Measurements from ENCODE around the gene AP3D1. TPM values are rescaled to one million over a fixed set of nuclear protein-coding genes. Genes with fewer than 3 reads are reported as not detected.
A peak's percentile ranks its signal among the peaks of the same experiment; 100 is the strongest.
"Not testable (repeated sequence)": the region's sequence is repeated elsewhere in the genome, so short reads cannot be mapped to it uniquely, and the experiment has no call there.

Gene AP3D1
- total RNA-seq, 2 donors from 2014 or later, result 126 to 191 TPM

DNA sequence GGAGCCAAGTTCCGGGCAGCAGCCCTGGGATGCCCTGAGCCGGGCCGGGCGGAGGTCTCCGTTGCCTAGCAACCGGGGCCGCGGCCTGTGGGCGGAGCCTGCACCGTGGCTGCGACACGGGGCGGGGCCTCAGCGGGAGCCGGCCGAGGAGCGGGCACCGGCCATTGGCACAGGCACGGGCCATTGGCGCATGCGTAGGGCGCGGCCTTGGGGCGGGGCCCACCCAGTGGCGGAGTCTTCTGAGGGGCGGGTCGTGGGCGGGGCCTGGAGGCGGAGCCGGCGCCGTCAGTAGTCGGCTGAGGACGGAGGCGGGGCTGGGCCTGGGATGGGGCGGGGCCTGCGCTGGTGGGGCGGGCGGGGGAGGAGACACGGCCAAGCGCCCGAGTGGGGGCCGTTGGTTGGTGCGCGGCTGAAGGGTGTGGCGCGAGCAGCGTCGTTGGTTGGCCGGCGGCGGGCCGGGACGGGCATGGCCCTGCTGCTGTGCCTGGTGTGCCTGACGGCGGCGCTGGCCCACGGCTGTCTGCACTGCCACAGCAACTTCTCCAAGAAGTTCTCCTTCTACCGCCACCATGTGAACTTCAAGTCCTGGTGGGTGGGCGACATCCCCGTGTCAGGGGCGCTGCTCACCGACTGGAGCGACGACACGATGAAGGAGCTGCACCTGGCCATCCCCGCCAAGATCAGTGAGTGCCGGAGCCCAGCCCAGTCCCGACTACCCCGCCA, 54.7 kb downstream of the AP3D1 start, which contains the start of gene IZUMO4:
IZUMO4 (plus strand) TSS at position 436 of the 723 bp plus-strand sequence; CDS start at position 467, 31 bp downstream.
- Mint-ChIP-seq H3K27ac (peak within 1 kb of the TSS; percentile 84 to 95), H3K36me3 (peaks cover 5% of the 10 kb centered on the region), H3K27me3 (no peaks in the 10 kb centered on the region), H3K4me1 (ENCODE audit: low read depth in 2 of 2) (peaks cover 23 to 24% of the 10 kb centered on the region in 2 donors), H3K4me3 (peak within 1 kb of the TSS; percentile 99), H3K9me3 (no peaks in the 10 kb centered on the region)
- peak; percentile 91 to 93 for ATAC-seq
- peak; percentile 100 for DNase-seq (ENCODE audit: low spot score)

DNA sequence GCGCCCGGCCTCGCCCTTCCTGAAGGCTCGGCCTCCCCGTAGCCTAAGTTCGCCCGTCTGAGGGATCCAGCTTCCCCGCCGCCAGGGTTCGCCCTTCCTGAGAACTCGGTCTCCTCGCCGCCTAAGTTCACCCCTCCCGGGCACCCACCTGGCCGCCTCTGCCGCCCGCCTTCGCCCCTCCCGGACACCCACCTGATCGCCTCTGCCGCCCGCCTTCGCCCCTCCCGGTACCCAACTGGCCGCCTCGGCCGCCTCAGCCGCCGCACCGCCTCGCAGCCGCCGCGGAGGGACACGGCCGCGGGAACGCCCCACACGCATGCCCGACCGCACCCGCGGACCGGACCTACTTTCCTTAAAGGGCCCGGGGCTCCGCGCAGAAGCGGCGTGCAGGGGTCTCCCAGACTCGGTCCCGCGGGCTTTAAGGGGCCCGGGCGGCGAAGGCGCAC, 55.3 kb downstream of the AP3D1 start, which contains the start of gene MOB3A:
MOB3A (minus strand) TSS at position 293 of the 446 bp plus-strand sequence. CDS start 17,766 bp downstream, outside the sequence.
- Mint-ChIP-seq H3K4me1 (ENCODE audit: low read depth in 2 of 2) (peaks cover 24% of the 10 kb centered on the region in 2 donors), H3K27me3 (no peaks in the 10 kb centered on the region), H3K9me3 (no peaks in the 10 kb centered on the region), H3K36me3 (peaks cover 5% of the 10 kb centered on the region), H3K4me3 (peak within 1 kb of the TSS; percentile 99), H3K27ac (peak within 1 kb of the TSS; percentile 84 to 95)
- peak; percentile 94 for DNase-seq (ENCODE audit: low spot score)
- ATAC-seq, result peak; percentile 75 to 82

DNA sequence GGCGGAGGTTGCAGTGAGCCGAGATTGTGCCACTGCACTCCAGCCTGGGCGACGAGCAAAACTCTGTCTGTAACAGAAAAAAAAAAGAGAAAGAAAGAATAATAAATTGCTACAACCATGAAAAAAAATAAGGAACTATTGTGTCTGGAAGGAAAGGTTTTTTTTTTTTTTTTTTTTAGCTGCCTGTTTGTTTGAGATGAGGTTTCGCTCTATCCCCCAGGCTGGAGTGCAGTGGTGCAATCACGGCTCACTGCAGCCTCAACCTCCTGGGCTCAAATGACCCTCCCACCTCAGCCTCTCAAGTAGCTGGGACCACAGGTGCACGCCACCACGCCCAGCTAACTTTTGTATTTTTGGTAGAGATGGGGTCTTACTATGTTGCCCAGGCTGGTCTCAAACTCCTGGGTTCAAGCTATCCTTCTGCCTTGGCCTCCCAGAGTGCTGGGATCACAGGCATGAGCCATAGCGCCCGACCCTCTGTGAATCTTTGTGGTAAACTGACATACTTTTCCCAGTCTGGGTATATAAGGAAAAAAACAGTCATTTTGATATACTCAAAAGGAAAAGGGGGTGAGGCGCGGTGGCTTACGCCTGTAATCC, 59.3 kb downstream of the AP3D1 start:
- not testable (repeated sequence) for H3K9me3 Mint-ChIP-seq; H3K36me3 Mint-ChIP-seq; H3K4me3 Mint-ChIP-seq; DNase-seq (ENCODE audit: low spot score); H3K27ac Mint-ChIP-seq; ATAC-seq; H3K27me3 Mint-ChIP-seq
- H3K4me1 Mint-ChIP-seq (ENCODE audit: low read depth in 2 of 2), result peaks cover 59 to 60% of the 10 kb centered on the region in 2 donors

DNA sequence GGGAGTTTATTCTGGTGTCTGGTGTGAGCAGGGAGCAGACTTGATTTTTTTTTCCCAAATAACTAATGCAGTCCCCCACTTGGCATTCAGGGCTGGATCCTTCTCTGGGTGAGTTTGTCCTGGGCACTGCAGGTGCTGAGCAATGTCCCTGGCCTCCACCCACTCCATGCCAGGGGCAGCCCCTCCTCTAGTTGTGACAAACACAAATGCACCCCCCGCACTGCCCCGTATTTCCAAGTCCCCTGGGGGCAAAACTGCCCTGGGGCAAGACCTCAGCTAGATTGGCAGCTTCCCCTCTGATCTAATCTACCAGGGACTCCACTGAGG, 61.7 kb downstream of the AP3D1 start:
- DNase-seq (ENCODE audit: low spot score) (no peak), ATAC-seq (no peak)
- Mint-ChIP-seq H3K36me3 (peaks cover 10% of the 10 kb centered on the region), H3K9me3 (no peaks in the 10 kb centered on the region), H3K27me3 (no peaks in the 10 kb centered on the region), H3K4me1 (ENCODE audit: low read depth in 2 of 2) (peaks cover 62 to 65% of the 10 kb centered on the region in 2 donors), H3K27ac (peak overlapping the region; percentile 94 to 99), H3K4me3 (peak overlapping the region; percentile 86)

DNA sequence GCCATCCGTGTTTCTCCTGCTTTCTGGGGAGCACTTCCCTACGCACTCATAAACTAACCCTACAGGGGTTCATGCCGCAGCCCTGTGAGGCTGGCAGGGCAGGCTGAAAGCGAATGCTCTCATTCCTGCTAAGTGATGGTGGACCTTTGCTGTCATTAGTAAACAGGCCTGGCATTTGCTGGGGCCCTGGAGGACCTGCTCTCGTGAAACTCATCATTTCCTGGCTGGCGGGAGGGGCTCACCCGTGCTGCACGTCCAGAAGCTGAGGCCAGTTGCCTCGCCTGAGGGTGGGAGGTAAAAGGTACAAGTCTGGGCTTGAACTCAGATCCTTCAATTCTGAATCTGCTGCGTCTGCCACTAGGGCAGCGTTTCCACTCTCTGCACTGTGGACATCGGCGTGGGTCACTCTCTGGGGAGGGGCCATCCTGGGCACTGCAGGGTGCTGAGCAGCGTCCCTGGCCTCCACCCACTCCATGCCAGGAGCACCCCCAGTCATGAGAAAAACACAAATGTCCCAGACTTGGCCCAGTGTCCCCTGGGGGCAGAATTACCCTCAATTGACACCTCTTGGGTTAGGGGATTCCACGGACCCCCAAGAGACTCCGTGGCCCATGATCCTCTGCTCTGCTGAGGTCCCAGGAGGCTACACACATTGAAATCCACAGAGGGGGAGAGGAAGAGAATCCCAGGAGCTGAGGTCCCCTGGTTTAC, 62.2 kb downstream of the AP3D1 start:
- H3K9me3 Mint-ChIP-seq, result no peaks in the 10 kb centered on the region
- peak overlapping the region; percentile 94 to 99 for H3K27ac Mint-ChIP-seq
- DNase-seq (ENCODE audit: low spot score) (no peak), ATAC-seq (no peak)
- no peaks in the 10 kb centered on the region for H3K27me3 Mint-ChIP-seq
- peaks cover 56 to 59% of the 10 kb centered on the region in 2 donors for H3K4me1 Mint-ChIP-seq (ENCODE audit: low read depth in 2 of 2)
- peak overlapping the region; percentile 86 for H3K4me3 Mint-ChIP-seq
- peaks cover 6% of the 10 kb centered on the region for H3K36me3 Mint-ChIP-seq

DNA sequence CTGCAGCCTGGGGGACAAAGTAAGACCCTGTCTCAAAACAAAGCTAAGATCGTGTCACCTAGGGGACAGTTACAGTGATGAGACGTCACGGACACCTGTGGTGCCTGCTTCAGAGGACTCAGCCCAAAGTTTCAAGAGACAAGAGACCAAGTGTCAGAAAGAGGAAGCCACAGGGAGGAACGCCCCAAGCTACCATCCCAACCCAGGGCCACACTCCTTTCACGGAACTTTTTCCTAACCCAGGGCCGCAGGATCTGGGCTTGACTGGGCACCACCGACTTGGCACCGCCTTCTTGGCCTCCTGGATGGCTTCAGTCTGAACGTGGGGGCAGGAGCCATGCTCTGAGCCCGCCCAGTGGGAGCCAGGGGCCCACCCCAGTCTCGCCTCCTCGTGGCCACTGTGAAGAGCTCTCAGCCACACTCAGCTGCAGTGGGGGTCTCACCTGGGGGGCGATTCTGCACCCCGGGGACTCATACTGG, 63.7 kb downstream of the AP3D1 start:
- no peaks in the 10 kb centered on the region for H3K27me3 Mint-ChIP-seq
- H3K9me3 Mint-ChIP-seq, result no peaks in the 10 kb centered on the region
- ATAC-seq, result no peak
- H3K36me3 Mint-ChIP-seq, result peaks cover 11% of the 10 kb centered on the region
- H3K4me1 Mint-ChIP-seq (ENCODE audit: low read depth in 2 of 2), result peaks cover 60 to 63% of the 10 kb centered on the region in 2 donors
- DNase-seq (ENCODE audit: low spot score), result no peak
- H3K4me3 Mint-ChIP-seq, result peak overlapping the region; percentile 75
- H3K27ac Mint-ChIP-seq, result peak overlapping the region; percentile 94 to 99

DNA sequence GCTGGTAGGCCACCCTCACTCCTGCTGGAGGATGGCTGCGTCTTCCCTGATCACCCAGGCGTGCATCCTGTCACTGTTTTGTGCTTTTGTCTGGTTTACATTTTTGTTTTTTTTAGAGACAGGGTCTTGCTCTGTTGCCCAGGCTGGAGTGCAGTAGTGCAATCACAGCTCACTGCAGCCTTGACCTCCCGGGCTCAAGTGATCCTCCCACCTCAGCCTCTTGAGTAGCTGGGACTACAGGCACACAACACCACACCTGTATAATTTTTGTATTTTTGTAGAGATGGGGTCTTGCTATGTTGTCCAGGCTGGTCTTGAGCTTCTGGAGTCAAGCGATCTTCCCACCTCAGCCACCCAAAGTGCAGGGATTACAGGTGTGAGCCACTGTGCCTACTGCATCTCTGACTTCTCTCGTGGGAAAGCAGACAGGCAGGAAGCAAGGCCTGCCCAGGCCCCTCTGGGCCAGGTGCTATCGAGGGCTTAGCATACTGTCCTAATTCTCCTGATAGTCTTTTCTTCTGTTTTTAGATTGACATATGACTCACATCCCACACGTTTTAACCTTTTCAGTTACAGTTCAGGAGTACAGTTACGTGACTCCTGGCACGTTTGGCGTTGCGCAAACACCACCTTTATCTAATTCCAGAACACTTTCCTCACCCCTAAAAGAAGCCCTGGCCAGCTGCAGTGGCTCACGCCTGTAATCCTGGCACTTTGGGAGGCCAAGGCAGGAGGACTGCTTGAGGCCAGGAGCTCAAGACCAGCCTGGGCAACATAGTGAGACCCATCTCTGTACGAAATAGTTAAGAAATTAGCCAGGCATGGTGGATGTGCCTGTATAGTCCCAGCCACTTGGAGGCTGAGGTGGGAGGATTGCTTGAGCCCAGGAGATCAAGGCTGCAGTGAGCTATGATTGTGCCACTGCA, 64.4 kb downstream of the AP3D1 start:
- H3K36me3 Mint-ChIP-seq, result peaks cover 12% of the 10 kb centered on the region
- H3K4me1 Mint-ChIP-seq (ENCODE audit: low read depth in 2 of 2), result peaks cover 66 to 70% of the 10 kb centered on the region in 2 donors
- ATAC-seq; H3K27me3 Mint-ChIP-seq; H3K9me3 Mint-ChIP-seq; DNase-seq (ENCODE audit: low spot score): not testable (repeated sequence)
- peak overlapping the region; percentile 75 for H3K4me3 Mint-ChIP-seq
- H3K27ac Mint-ChIP-seq, result peak overlapping the region; percentile 94 to 99

DNA sequence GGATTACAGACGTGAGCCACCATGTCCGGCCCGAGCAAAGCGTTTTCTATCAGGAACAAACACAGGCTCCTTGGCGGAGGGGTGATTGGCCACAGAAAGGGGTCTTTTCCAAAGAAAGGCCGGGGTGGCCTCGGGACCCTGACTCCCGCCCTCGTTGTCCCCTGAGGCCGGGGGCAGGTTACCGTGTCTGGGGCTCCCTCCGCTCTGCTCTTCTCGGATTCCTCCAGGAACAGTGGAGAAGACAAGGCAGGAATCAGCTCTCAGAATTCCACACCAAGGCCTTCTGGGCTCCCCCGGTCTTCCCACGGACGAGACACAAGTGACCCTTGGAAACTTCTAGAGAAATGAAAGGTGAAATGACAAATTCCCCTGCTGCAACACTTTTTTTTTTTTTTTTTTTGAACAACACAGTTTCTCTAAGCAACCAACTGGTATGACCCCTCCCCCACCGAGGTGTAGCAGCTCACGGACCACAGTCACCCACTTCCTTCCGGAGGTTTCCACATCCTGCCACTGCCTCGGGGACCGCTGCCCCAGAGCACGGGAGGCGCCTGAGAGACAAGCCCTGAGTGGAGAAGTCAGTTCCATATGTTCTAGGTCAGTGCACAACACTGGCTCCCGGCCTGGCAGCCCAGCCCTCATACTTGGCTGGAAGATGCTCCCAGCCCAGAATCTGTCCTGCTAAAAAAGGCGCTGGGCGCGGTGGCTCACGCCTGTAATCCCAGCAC, 66.2 kb downstream of the AP3D1 start:
- Mint-ChIP-seq H3K4me3 (peak overlapping the region; percentile 99), H3K9me3 (no peaks in the 10 kb centered on the region), H3K36me3 (peaks cover 12% of the 10 kb centered on the region), H3K4me1 (ENCODE audit: low read depth in 2 of 2) (peaks cover 69 to 72% of the 10 kb centered on the region in 2 donors), H3K27ac (peak overlapping the region; percentile 95 to 99), H3K27me3 (no peaks in the 10 kb centered on the region)
- DNase-seq (ENCODE audit: low spot score), result peak; percentile 99
- ATAC-seq, result peak; percentile 84 to 91

DNA sequence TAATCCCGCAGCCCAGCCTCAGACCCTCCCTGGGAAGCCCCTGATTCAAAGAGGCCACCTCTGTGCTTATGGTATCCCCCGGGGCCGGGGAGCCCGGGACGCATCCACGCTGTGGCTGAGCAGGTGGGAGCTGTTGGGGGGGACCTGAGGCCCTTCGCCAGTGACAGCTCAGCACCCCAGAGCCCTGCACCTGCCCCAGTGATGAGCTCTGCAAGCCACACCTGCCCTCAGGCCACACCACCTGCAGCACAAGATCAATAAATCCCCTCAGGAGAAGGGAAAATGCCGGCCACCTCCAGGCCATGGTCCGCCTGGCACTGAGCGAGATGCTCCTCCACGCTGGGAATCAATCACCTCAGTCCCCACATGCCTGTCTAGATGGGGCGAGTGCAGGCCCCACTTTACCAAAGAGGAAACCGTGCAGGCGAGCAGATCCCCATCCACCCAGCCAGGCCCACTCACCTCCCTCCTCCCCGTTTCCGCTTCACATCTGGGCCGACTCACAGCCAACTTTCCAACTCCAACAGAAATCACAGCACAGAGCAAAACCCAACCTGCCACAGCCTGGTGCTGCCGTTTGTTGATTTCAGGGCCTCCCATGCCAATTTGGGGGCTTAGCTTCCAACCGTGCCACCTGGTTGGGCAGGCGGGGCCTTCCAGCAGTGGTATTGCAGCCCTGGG, 68.1 kb downstream of the AP3D1 start:
- Mint-ChIP-seq H3K9me3 (no peaks in the 10 kb centered on the region), H3K36me3 (peaks cover 12% of the 10 kb centered on the region), H3K4me1 (ENCODE audit: low read depth in 2 of 2) (peaks cover 57 to 63% of the 10 kb centered on the region in 2 donors), H3K27me3 (no peaks in the 10 kb centered on the region), H3K27ac (peak overlapping the region; percentile 95 to 99), H3K4me3 (peak overlapping the region; percentile 99)
- ATAC-seq (peak; percentile 16 to 49), DNase-seq (ENCODE audit: low spot score) (peak; percentile 80)

DNA sequence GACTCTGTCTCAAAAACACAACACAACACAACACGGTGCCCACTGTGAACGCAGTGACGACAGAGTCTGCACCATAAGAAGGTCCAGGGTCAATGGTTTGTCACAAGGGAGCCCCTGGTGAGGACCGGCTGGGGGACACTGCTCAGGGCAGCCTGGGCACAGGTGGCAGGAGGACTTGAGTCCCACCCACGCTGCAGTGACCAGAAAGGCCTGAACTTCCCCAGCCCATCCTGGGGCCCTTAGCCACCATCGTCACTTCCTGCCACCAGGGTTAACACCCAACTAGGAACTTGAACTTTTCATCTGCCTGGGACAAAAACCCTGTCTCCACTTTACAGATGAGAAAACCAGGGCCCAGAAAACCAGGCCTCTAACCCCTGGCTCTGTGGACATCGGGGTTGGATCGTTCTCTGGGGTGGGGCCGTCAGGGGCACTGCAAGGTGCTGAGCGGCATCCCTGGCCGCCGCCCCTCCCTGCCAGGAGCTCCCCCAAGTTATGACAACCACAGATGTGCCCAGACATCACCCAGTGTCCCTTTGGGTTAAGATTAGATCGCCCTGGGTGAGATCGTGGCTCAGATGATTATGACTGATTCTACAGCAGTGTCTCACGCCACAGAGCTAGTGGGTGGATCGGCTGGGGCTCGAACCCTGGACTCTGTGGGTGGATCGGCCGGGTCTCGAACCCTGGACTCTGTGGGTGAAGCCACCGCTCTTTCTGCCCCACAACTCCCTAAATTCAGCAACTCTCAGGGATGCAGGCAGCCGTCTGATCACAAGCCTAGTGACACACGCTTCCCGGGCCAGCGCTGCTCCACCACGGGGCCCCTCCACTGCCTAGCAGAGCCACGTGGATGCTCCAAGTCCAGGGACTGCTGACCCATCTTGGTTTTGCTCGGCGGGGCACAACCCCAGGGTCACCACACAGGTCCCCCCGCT, 69.2 kb downstream of the AP3D1 start:
- peaks cover 12% of the 10 kb centered on the region for H3K36me3 Mint-ChIP-seq
- peaks cover 46 to 52% of the 10 kb centered on the region in 2 donors for H3K4me1 Mint-ChIP-seq (ENCODE audit: low read depth in 2 of 2)
- no peaks in the 10 kb centered on the region for H3K27me3 Mint-ChIP-seq
- no peaks in the 10 kb centered on the region for H3K9me3 Mint-ChIP-seq
- peak; percentile 84 for DNase-seq (ENCODE audit: low spot score)
- ATAC-seq, result peak; percentile 69 to 70
- H3K4me3 Mint-ChIP-seq, result peak overlapping the region; percentile 99
- H3K27ac Mint-ChIP-seq, result peak overlapping the region; percentile 95 to 99

DNA sequence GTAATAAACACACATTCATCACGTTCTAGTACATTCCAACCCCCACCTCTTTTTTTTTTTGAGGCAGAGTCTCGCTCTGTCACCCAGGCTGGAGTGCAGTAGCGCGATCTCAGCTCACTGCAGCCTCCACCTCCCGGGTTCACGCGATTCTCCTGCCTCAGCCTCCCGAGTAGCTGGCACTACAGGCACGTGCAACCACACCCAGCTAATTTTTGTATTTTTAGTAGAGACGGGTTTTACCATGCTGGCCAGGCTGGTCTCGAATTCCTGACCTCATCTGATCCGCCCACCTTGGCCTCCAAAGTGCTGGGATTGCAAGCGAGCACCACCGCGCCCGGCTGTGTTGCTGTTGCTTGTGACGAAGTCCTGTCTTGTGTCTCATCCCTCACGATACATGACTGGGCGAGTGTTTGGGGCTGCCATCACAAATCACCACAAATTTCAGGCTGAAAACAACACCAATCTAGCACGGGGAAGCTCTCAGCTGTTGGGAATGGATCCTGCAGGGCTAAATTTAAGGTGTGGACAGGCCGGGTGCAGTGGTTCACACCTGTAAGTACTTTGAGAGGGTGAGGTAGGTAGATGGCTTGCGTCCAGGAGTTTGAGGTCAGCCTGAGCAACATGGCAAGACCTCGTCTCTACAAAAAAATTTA, 70.9 kb downstream of the AP3D1 start:
- no peak for DNase-seq (ENCODE audit: low spot score)
- Mint-ChIP-seq H3K27ac (peak overlapping the region; percentile 95 to 99), H3K27me3 (no peaks in the 10 kb centered on the region), H3K4me1 (ENCODE audit: low read depth in 2 of 2) (peaks cover 36 to 42% of the 10 kb centered on the region in 2 donors), H3K4me3 (peak overlapping the region; percentile 99), H3K9me3 (no peaks in the 10 kb centered on the region), H3K36me3 (peaks cover 12% of the 10 kb centered on the region)
- ATAC-seq, result no peak
